ENCODE data around the gene PRKAR1B.
"Not testable (repeated sequence)": the region's sequence is repeated elsewhere in the genome, so short reads cannot be mapped to it uniquely, and the experiment has no call there.

PRKAR1B gene

GRCh38 chr7:641269-641671 lies 85.8 kb downstream of the PRKAR1B start:
- DNase-seq: no peak

- DNase-seq: no peak
Observed at GRCh38 chr7:638256-639011, 88.6 kb downstream of the PRKAR1B start.

GRCh38 chr7:637826-638225 lies 89.3 kb downstream of the PRKAR1B start:
- DNase-seq: no peak

- DNase-seq: peak; percentile 67
Observed at GRCh38 chr7:636396-636795, 90.7 kb downstream of the PRKAR1B start.

GRCh38 chr7:635687-636382 lies 91.2 kb downstream of the PRKAR1B start:
- not testable (repeated sequence) for DNase-seq

GRCh38 chr7:635227-635626 lies 91.9 kb downstream of the PRKAR1B start:
- no peak for DNase-seq

- no peak for DNase-seq
Observed at GRCh38 chr7:633381-634018, 93.6 kb downstream of the PRKAR1B start.

- DNase-seq: no peak
Observed at GRCh38 chr7:632831-633210, 94.3 kb downstream of the PRKAR1B start.

- DNase-seq: no peak
Observed at GRCh38 chr7:631964-632830, 94.9 kb downstream of the PRKAR1B start.

GRCh38 chr7:631291-631711 lies 95.8 kb downstream of the PRKAR1B start:
- no peak for DNase-seq

GRCh38 chr7:630539-630938 lies 96.5 kb downstream of the PRKAR1B start:
- no peak for DNase-seq

- no peak for DNase-seq
Observed at GRCh38 chr7:630111-630511, 97.0 kb downstream of the PRKAR1B start.

- no peak for DNase-seq
Observed at GRCh38 chr7:628826-629225, 98.3 kb downstream of the PRKAR1B start.

- no peak for DNase-seq
Observed at GRCh38 chr7:628402-628763, 98.7 kb downstream of the PRKAR1B start.

- no peak for DNase-seq
Observed at GRCh38 chr7:627661-628401, 99.2 kb downstream of the PRKAR1B start.

GRCh38 chr7:625376-625971 lies 101.6 kb downstream of the PRKAR1B start:
- no peak for DNase-seq

- no peak for DNase-seq
Observed at GRCh38 chr7:623464-623863, 103.6 kb downstream of the PRKAR1B start.

- no peak for DNase-seq
Observed at GRCh38 chr7:621572-622285, 105.4 kb downstream of the PRKAR1B start.

- no peak for DNase-seq
Observed at GRCh38 chr7:620885-621284, 106.2 kb downstream of the PRKAR1B start.

GRCh38 chr7:620056-620455 lies 107.0 kb downstream of the PRKAR1B start:
- peak; percentile 71 for DNase-seq

- no peak for DNase-seq
Observed at GRCh38 chr7:619368-619840, 107.7 kb downstream of the PRKAR1B start.

Data from activated CD8-positive, alpha-beta memory T cell treated with anti-CD3 and anti-CD28 coated beads for 24 hours (primary cell).